ENCODE data around the gene CTDSPL. TPM values are rescaled to one million over a fixed set of nuclear protein-coding genes. Genes with fewer than 3 reads are reported as not detected.

The CTDSPL gene
- total and polyA plus RNA-seq, 7 donors: 19.1 to 69.1 (median 46.3) TPM

DNA sequence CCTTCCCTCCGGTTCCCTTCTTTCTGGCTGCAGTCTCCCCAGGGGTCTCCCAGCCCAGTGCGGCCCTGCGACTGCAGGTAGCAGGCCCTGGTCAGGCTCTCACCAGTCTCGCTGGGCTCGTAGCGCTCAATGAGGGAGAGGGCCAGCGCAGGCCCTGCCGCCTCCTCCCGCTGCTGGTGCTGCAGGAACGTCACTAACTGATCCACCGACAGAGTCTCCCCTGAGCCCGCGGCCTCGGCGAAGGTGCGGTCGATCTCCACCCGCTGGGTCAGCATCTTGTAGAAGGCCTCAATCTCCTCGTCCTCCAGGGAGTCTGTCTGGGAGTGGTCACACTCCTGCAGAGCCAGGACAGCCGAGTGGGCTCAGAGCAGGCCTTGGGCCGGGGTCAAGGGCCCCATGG is 149.4 kb downstream of the CTDSPL start:
- Histone ChIP-seq H3K4me1 (no peaks in the 10 kb centered on the region), H3K9me3 (peaks cover 0 to 2% (median 0%) of the 10 kb centered on the region in 4 donors), H3K27ac (no peak overlapping the region), H3K36me3 (peaks cover 12 to 67% (median 19%) of the 10 kb centered on the region in 4 donors), H3K4me3 (no peak overlapping the region), H3K27me3 (no peaks in the 10 kb centered on the region)
- intact Hi-C loops (cut with DNase I): no loop called here
- 94 to 95% methylated on average over 21 of the region's 21 CpGs for WGBS, 2 donors
- no peak for DNase-seq
- no peak for TF ChIP-seq CTCF (IDR thresholded peaks at IDR 0.05)
- no peak for TF ChIP-seq EP300 (IDR thresholded peaks at IDR 0.05)
- no peak for TF ChIP-seq POLR2A (IDR thresholded peaks at IDR 0.05)
- TF ChIP-seq POLR2AphosphoS5 (IDR thresholded peaks at IDR 0.05): no peak

GRCh38 chr3:38015485-38015884 is 153.8 kb downstream of the CTDSPL start:
- intact Hi-C loops (cut with DNase I): no loop called here
- peak; percentile 49 for DNase-seq
- H3K27ac ChIP-seq: no peak overlapping the region
- peaks cover 0 to 2% (median 0%) of the 10 kb centered on the region in 4 donors for H3K9me3 ChIP-seq
- WGBS, 2 donors: 17 to 69% methylated on average over 3 of the region's 3 CpGs
- no peaks in the 10 kb centered on the region for H3K4me1 ChIP-seq
- no peak overlapping the region for H3K4me3 ChIP-seq
- no peaks in the 10 kb centered on the region for H3K27me3 ChIP-seq
- peaks cover 16 to 65% (median 23%) of the 10 kb centered on the region in 4 donors for H3K36me3 ChIP-seq
- TF ChIP-seq POLR2A (IDR thresholded peaks at IDR 0.05): no peak
- TF ChIP-seq CTCF (IDR thresholded peaks at IDR 0.05): no peak
- TF ChIP-seq EP300 (IDR thresholded peaks at IDR 0.05): no peak
- TF ChIP-seq POLR2AphosphoS5 (IDR thresholded peaks at IDR 0.05): no peak

DNA sequence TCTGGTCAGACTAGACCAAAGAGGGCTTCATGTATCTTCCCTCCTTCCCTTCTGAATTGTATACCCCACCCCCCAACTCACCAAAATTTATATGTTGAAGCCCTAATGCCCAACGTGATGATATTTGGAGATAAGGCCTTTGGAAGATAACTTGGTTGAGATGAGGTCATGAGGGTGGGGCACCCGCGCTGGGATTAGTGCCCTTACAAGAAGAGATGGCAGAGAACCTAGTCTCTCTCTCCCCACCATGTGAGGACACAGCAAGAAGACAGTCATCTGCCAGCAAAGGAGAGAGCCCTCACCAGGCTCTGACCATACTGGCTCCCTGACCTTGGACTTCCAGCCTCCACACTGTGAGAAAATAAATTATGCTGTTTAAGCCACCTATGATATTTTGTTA is 154.3 kb downstream of the CTDSPL start:
- Histone ChIP-seq H3K9me3 (peaks cover 0 to 2% (median 0%) of the 10 kb centered on the region in 4 donors), H3K27ac (no peak overlapping the region), H3K36me3 (peaks cover 16 to 61% (median 23%) of the 10 kb centered on the region in 4 donors), H3K27me3 (no peaks in the 10 kb centered on the region), H3K4me1 (no peaks in the 10 kb centered on the region), H3K4me3 (no peak overlapping the region)
- WGBS, 2 donors: 17 to 76% methylated on average over 3 of the region's 3 CpGs
- intact Hi-C loops (cut with DNase I): no loop called here
- peak; percentile 38 for DNase-seq
- TF ChIP-seq POLR2AphosphoS5 (IDR thresholded peaks at IDR 0.05) (no peak), POLR2A (IDR thresholded peaks at IDR 0.05) (no peak), EP300 (IDR thresholded peaks at IDR 0.05) (no peak), CTCF (IDR thresholded peaks at IDR 0.05) (no peak)

- Histone ChIP-seq H3K27ac (no peak overlapping the region), H3K36me3 (peaks cover 16 to 57% (median 23%) of the 10 kb centered on the region in 4 donors), H3K9me3 (peaks cover 0 to 2% (median 0%) of the 10 kb centered on the region in 4 donors), H3K27me3 (no peaks in the 10 kb centered on the region), H3K4me3 (no peak overlapping the region), H3K4me1 (no peaks in the 10 kb centered on the region)
- WGBS, 2 donors: 98% methylated on average over 13 of the region's 13 CpGs
- TF ChIP-seq POLR2AphosphoS5 (IDR thresholded peaks at IDR 0.05) (no peak), EP300 (IDR thresholded peaks at IDR 0.05) (no peak), POLR2A (IDR thresholded peaks at IDR 0.05) (no peak), CTCF (IDR thresholded peaks at IDR 0.05) (no peak)
- intact Hi-C loops (cut with DNase I): no loop called here
- peak; percentile 60 for DNase-seq
These were observed 154.7 kb downstream of the CTDSPL start for GRCh38 chr3:38016410-38016809.

All from sigmoid colon (tissue), 7 donors.